Skin epidermis (tissue), 12 donors: ENCODE data around the gene PDIA4.
A peak's percentile ranks its signal among the peaks of the same experiment; 100 is the strongest.
"Not testable (repeated sequence)": the region's sequence is repeated elsewhere in the genome, so short reads cannot be mapped to it uniquely, and the experiment has no call there.

Experiments used
- H3K27ac ChIP-seq, 21 experiments: fragments of 200-600 bp; sonication (generic) in 11 of 21; one replicate each; pipeline ENCODE4 v1.5.0; 2020; ENCODE audit warnings: mild to moderate bottlenecking in 3 of 21, inconsistent platforms in 2 of 21, moderate library complexity in 2 of 21
- H3K4me3 ChIP-seq, 7 experiments: fragments of 200-600 bp; sonication (generic) in 2 of 7; one replicate each; pipeline ENCODE4 v1.5.0; 2020; ENCODE audit warnings: inconsistent platforms in 2 of 7, mild to moderate bottlenecking in 2 of 7, moderate library complexity in 1 of 7

Gene PDIA4

DNA sequence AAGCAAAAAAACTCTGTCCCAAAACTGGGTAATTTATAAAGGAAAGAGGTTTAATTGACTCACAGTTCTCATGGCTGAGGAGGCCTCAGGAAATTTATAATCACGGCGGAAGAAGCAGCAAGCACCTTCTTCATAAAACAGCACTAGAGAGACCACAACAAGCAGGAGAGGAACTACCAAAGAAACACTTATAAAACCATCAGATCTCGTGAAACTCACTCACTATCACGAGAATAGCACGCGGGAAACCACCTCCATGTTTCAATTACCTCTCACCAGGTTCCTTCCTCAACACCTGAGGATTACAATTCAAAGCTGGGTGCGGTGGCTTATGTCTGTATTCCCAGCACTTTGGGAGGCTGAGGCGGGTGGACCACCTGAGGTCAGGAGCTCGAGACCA lies 48.5 kb downstream of the PDIA4 start:
- Histone ChIP-seq H3K4me3 (no peak overlapping the region), H3K27ac (no peak overlapping the region)

DNA sequence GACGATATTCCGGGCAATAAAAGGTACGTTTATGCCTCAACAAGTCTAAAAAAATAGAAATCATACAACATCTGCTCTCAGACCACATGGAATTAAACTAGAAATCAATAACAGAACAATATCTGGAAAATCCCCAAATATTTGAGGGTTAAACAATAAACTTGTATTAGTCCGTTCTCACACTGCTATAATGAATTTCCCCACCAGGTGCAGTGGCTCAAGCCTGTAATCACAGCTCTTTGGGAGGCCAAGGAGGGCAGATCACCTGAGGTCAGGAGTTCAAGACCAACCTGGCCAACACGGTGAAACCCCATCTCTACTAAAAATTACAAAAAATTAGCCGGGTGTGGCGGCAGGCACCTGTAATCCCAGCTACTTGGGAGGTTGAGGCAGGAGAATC lies 49.2 kb downstream of the PDIA4 start:
- H3K4me3 ChIP-seq, H3K27ac ChIP-seq: not testable (repeated sequence)

DNA sequence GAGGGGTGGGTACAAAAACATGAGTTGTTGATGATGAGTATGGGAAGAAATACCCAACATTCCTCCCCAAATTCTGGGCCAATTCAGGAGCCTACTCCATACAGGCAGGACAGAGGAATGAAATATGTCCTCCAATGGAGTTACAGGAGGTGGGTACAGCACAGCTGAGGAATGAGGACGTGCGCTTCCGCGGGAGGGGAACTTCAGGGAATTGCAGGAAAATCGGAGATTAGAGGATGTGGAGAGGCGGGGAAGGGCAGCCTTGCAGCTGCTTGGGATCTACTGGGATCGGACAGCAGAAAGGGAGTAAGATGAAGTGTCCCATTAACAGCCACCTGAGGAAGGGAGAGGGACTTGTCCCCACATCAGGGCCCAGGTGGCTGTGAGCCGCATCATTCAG lies 50.2 kb downstream of the PDIA4 start:
- Histone ChIP-seq H3K27ac (no peak overlapping the region), H3K4me3 (no peak overlapping the region)

DNA sequence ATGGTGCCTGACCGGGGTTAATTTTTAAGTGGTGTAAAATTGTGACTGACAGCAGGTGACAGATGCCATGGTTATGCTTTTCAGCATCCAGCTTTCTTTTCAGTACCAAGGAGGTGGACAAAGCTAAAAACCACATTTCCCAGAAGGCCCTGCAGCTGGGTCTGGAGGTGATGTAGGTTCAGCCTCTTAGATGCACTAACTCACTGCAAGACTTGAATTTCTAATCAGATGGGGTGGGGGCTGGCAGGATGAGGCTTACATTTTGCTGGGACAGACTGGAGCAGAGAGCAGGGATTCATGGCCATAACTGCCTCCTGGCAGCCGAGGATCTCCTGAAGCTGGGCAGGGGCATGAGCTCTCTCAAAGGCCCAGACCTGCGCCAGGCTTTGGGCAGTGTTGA lies 52.4 kb downstream of the PDIA4 start:
- no peak overlapping the region for H3K27ac ChIP-seq
- H3K4me3 ChIP-seq: no peak overlapping the region

DNA sequence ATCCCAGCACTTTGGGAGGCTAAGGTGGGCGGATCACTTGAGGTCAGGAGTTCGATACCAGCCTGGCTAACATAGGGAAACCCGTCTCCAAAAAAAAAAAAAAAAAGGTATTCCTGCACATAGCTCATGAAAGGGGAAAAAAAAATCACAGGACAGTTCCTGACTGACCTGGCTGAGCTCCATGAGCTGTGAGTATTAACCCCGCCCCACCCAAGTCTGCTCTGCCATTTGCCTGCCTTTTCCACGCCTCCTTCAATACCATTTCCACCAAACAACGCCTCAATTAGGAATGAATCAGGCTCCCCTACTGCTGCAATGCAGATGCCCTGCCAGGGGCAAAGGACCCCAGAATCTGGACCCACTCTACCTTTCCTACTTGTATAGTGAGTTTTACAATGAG lies 55.0 kb downstream of the PDIA4 start:
- H3K27ac ChIP-seq: no peak overlapping the region
- H3K4me3 ChIP-seq: no peak overlapping the region

DNA sequence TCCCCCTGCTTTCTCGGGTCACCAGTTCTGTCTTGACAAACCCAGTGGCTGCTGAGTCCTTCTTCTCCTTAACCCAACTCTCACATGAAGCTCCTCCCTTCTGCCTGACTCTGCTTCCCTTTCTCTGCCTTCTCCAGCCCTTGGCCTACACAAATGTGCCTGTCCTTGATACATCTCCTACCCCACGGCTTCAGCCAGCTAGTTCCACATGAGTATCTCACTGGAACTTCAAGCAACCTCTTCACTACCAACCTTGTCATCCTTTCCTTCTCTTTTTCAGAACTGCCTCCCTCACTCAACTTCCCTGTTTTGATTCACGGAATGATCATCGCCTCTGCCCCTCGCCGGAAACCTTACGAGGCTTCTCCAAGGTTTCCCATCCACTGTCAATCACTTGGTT lies 55.9 kb downstream of the PDIA4 start:
- H3K4me3 ChIP-seq: no peak overlapping the region
- no peak overlapping the region for H3K27ac ChIP-seq

DNA sequence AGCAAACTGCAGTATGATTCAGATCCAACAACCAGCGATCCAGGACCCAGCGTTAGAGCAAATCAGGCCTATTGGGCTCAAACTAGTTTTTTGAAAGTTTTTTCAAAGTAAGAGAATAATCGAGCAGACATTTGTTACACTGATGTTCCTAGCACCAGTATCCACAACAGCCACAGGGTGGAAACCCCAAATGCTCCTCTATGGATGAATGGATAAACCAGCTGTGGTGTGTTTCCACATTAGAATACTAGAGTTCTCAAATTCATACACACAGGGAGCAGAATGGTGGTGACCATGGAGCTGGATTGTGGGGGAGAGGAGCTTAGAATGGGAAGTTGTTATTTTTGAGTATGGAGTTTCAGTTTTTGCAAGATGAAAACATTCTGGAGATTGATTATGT lies 60.7 kb downstream of the PDIA4 start:
- no peak overlapping the region for H3K27ac ChIP-seq
- H3K4me3 ChIP-seq: no peak overlapping the region

DNA sequence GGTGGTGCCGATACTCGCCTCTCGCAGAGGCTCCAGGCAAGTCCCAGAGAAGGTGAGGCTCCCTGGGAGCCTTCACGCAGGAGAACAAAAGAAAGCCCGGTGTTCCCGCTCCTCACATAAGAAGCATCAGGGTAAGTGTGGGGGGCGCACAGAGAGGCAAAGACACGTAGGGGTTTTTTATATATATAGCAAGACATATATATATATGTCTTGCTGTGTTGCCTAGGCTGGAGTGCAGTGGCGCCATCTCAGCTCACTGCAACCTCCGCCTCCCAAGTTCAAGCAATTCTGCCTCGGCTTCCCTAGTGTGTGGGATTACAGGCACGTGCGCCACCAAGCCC lies 61.3 kb downstream of the PDIA4 start:
- H3K27ac ChIP-seq: peak overlapping the region in 1 of 21 experiments; percentile 40
- H3K4me3 ChIP-seq: peak overlapping the region in 6 of 7 experiments; percentile 13 to 41 (median 32)

DNA sequence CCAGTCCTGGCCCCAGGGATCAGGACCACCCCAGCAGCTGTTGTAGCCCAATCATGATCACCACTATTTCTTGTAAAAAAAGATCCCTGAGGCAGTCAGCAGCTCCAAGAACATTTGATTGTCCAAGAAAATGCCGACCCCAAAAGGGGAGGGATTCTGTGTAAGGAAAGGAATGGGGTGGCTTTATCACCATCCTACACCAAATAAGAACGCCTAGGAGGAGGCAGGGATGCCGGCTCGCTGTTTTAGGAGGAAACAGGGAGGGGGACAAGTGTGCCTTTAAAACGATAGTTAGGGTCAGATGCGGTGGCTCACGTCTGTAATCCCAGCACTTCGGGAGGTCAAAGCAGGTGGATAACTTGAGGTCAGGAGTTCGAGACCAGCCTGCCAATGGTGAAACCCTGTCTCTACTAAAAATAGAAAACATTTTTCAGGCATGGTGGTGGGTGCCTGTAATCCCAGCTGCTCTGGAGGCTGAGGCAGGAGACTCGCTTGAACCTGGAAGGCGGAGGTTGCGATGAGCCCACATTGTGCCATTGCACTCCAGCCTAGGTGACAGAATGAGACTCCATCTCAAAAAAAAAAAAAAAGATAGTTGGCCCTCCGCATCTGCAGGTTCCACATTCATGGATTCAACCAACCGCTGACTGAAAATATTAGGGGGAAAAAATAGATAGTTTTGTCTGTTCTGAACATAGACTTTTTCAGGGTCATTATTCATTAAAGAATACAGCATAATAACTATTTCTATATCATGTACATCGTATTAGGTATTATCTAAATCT lies 63.6 kb downstream of the PDIA4 start:
- peak overlapping the region in 11 of 21 experiments; percentile 3 to 87 (median 72) for H3K27ac ChIP-seq
- H3K4me3 ChIP-seq: peak overlapping the region in 5 of 7 experiments; percentile 29 to 59 (median 48)

DNA sequence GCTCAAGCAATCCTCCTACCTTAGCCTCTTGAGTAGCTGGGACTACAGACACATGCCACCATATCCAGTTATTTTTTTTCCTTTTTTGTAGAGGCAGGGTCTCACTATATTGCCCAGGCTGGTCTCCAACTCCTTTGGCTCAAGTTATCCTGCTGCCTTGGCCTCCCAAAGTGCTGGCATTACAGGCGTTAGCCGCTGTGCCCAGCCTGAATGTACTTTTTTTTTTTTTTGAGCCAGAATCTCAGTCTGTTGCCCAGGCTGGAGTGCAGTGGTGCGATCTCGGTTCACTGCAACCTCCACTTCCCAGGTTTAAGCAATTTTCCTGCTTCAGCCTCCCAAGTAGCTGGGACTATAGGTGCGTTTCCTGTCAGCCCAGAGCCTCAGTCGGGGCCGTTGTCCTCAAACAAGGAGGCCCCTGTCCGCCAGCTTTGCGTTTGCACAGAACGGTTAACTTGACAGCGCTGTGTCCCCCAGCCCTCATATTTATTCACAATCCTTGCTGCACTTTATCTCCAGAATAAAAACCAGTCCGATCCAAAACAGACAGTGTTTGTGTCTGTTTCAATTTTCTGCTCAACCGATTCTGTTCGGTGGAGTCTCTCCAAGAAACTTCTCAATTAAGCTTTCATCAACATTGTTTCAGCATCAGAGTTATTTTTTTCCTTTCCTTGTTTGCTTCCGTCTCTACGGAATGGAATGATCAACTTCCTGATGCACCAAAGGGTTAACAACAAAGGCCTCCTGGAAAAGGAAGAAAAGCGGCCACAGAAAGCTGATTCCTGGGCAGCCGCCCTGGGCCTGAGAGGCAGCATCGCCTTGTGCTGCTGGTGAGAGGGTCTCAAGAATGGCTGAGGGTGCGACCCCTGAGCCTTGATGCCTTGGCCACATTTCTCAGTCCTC lies 64.5 kb downstream of the PDIA4 start:
- Histone ChIP-seq H3K4me3 (peak overlapping the region; percentile 29 to 59 (median 48)), H3K27ac (peak overlapping the region in 19 of 21 experiments; percentile 11 to 90 (median 76))

DNA sequence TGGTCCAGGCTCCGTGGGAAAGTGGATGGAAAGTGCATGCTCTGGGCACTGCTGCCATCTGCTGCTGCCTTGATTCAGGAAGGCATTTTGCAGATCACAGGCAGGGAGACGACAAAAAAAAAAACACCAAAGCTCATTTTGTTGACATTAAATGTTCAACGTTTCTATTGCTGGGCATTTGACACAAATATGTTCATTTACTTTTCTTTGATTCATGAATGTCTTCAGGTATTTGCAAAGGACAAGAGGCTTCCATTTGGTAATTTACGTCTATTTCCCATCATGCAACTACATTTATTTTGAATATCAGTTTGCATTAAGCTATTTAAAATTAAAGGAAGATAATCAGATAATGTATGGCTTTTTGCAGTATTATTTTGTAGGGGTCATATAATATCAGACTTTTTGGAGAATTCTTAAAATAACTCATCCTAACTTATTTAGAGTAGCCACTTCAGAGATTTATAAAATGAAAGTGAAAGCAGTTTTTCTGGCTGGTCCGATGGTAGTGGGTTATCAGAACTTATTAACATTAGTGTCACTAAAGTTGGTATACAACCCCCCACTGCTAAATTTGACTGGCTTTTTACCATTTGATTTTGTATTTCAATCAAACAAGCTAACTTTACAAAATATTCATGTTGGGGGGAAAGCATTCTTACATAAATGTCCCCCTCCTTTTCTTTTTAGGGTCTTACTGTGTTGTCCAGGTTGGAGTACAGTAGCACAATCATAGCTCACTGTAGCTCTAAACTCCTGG lies 65.3 kb downstream of the PDIA4 start:
- H3K27ac ChIP-seq: peak overlapping the region in 20 of 21 experiments; percentile 11 to 90 (median 74)

DNA sequence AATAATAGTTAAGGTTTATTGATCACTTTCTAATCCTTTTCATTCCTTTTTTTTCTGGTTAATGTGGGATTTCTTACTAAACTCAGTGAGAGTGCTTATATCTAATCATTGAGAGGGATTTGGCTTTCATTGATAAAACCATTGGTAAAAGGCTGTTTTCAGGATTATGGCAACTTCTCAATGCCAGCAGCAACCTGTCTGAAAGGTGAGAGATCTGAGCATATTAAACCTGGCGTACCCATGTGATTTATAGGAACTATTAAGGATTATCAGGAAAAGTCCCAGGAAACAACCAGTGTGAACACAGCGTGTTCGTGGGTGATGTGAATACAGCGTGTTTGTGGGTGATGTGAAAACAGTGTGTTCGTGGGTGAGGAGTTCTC lies 65.9 kb downstream of the PDIA4 start:
- Histone ChIP-seq H3K4me3 (peak overlapping the region; percentile 29 to 59 (median 48)), H3K27ac (peak overlapping the region in 4 of 21 experiments; percentile 72 to 90 (median 82))

More for the DNA sequence above, 65.3 kb downstream of the PDIA4 start:
- peak overlapping the region; percentile 29 to 59 (median 48) for H3K4me3 ChIP-seq

DNA sequence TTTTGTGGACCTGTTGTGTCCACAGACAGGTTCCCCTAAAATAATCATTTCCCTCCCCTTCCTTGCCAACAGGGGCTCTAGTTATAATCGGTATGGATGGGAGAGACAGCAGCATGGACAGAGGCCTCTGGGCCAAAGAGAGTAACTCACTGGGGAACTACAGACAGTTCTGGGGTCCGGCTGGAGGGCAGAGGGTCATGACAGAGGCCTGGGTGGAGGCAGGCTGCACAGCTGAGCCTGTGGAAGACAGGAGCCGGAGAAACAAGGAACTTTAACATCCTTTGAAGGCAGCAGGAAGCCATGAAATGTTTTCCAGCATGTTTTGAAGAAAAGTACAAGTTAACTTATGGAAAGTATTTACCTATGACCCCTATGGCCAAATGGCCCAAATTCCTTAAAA lies 68.6 kb downstream of the PDIA4 start:
- Histone ChIP-seq H3K4me3 (no peak overlapping the region), H3K27ac (no peak overlapping the region)

DNA sequence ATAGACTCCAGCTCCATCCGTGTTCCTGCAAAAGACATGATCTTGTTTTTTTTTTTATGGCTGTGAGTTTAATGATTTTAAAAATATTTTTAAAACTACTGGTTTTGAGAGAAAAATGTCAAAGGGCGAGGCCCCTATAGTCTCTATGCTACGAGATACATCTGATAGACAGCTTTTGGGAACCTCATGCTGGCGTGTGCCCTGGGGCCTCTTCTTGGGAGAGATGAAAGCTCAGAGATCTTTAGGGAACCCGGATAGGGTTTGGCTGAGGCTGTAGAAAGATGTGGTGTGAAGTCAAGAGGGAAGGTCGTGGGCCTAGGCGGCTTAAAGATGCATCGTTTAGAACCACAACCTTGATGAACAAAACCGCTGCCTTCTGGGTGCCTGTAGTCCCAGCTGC lies 70.2 kb downstream of the PDIA4 start:
- H3K27ac ChIP-seq: no peak overlapping the region
- H3K4me3 ChIP-seq: no peak overlapping the region

DNA sequence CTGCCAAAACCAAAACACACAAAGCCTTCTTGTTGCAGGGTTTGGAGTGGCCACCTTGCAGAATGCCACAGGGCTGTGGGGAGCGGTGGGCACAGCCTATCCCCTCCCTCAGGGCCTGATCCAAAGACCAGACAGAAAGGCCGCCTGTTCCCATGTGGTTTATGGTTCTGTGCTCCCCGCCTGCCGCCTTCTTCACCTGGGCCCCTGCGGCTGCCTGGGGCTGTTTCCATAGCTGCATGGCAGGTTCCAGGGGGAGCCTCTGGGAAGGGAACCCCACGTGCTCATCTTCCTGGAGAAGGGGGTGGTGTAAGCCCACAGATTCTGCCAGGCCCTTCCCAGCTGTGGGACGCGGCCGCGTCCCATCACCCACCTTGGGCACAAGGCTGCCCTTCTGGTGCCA lies 73.5 kb downstream of the PDIA4 start:
- Histone ChIP-seq H3K4me3 (no peak overlapping the region), H3K27ac (peak overlapping the region in 1 of 21 experiments; percentile 56)

DNA sequence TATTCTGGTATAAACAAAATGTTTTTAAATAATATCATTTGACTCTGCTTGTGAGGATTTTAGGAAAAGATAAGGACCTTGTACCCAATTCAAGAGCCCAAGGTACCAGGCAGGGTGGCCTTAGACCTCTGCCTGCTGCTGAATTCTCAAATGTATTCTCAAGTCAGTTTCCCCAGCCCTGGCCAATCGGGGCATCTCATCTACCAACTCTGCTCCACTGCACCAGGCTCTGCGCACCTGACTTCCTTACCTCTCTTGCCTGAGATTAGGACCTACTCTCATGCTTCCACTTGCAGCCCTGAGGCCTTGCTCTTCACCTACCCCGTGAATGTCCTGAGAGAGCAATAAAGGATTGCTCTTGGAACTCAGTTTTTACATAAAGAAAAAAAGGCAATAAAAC lies 74.6 kb downstream of the PDIA4 start:
- no peak overlapping the region for H3K27ac ChIP-seq

More for the DNA sequence above, 74.6 kb downstream of the PDIA4 start:
- no peak overlapping the region for H3K4me3 ChIP-seq
